Activated CD4-positive, alpha-beta T cell treated with anti-CD3 and anti-CD28 coated beads, Interleukin-2, amount 50 U/mL, for 4 hours (primary cell): ENCODE results near the gene OSTF1.

Source experiments
- DNase-seq, 2 experiments: peaks; one replicate each; pipeline ENCODE4 v3.0.0-alpha.2; 2020

OSTF1 gene

GRCh38 chr9:75128535-75128934 is 40.2 kb downstream of the OSTF1 start:
- no peak for DNase-seq

GRCh38 chr9:75130172-75130571 is 41.9 kb downstream of the OSTF1 start:
- DNase-seq: no peak

GRCh38 chr9:75130621-75131230 is 42.4 kb downstream of the OSTF1 start:
- no peak for DNase-seq

DNA sequence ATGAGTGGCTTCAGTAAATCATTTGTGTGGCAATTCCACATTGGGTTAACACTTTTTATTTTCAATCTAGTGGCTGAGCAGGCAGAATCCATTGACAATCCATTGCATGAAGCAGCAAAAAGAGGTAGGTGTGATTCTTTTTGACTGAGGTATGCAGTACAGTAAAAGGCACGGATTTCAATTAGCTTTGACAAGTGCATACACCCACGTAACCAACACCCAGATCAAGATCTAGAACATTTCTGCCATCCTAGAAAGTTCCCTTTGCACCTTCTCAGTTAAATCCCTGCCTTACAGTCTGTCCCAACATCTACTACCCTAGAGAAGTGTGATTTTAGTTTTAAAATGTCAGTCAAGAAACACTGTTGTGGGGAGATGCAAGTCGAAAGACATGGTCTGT is 43.4 kb downstream of the OSTF1 start:
- DNase-seq: no peak

GRCh38 chr9:75132244-75132643 is 43.9 kb downstream of the OSTF1 start:
- DNase-seq: no peak

DNA sequence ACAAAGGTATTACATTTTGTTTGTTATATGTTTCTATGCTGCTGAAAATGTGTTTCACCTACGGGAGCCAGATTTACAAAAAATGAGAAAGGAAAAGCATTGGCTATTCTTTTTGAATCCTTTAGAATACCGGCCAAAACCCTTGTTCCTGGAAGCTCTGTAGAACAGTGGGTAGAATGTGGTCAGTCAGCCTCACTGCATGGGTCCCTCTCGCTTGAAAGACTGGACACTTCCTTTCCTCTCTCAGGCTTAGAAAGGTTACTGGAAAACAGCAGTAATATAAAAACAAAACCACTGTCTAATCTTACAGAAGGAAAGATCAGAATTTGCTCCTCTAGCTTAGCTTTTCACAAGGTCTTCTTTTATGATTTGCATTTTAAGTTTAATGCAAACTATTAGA is 45.1 kb downstream of the OSTF1 start:
- DNase-seq: no peak

GRCh38 chr9:75134495-75134894 is 46.2 kb downstream of the OSTF1 start:
- no peak for DNase-seq

GRCh38 chr9:75138260-75139040 is 50.1 kb downstream of the OSTF1 start:
- no peak for DNase-seq

- DNase-seq: no peak
These were observed 50.9 kb downstream of the OSTF1 start for GRCh38 chr9:75139201-75139600.

- no peak for DNase-seq
These were observed 51.9 kb downstream of the OSTF1 start for GRCh38 chr9:75140261-75140660.

- DNase-seq: no peak
These were observed 53.9 kb downstream of the OSTF1 start for GRCh38 chr9:75142202-75142601.

GRCh38 chr9:75146229-75146628 is 57.9 kb downstream of the OSTF1 start:
- no peak for DNase-seq

DNA sequence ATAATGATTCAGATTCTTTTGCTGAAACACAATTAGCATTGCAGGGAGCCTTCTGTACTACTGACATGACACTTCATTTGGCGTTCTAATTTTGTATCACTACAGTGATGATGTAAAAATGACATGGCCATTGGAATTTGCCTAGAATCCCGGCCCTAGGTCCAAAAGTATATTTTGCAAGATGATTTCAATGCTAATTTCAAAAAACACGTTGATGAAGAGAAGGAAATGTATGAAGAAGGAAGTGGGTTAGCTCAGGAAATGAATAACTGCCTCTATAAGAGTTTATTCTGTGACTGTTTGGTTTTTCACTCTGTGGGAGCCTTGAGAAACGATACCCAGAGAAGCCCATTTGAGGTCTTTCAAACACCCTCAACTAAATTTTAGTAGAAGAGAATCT is 59.3 kb downstream of the OSTF1 start:
- DNase-seq: no peak

- no peak for DNase-seq
These were observed 60.2 kb downstream of the OSTF1 start for GRCh38 chr9:75148561-75148960.

- DNase-seq: no peak
These were observed 61.5 kb downstream of the OSTF1 start for GRCh38 chr9:75149841-75150241.

DNA sequence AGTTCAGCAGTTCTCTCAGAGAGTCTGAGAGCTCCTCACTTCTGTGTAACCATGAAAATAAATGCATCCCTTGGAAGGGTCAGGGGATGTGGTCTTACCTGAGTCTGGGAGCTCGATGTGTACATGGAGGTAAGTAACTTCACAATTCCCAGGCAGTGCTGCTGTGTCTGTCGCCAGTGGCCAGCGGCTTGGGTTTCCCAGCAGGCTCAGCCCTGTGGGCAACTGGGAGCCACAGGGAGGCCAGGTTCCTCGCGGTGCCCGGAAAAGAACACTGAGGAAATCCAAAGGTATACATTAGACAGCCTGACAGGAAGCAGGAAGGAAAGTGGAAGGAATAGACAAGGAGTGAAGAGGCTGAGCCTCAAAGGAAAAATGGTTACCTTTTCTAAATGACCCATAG is 62.2 kb downstream of the OSTF1 start:
- no peak for DNase-seq

DNA sequence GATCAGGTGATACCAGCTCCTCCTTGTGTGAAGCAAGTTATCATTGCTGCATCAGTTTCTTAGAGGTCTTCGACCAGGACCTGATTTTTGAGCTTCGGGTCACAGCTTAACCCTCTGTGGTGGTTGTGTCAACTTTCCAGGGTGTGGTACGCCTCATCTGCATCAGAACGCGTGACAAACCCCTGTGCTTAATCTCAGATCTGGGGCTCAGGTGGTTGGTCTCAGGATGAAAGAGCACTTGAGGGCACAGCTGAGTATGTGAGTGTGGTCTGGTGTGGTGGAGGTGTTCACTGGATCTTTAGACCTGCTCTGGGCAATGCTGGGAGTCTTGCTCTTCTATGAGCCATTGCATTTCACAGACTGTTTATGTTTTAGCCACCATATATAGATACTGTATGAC is 64.1 kb downstream of the OSTF1 start:
- DNase-seq: peak; percentile 12 to 20

- DNase-seq: no peak
These were observed 68.5 kb downstream of the OSTF1 start for GRCh38 chr9:75156858-75157257.

DNA sequence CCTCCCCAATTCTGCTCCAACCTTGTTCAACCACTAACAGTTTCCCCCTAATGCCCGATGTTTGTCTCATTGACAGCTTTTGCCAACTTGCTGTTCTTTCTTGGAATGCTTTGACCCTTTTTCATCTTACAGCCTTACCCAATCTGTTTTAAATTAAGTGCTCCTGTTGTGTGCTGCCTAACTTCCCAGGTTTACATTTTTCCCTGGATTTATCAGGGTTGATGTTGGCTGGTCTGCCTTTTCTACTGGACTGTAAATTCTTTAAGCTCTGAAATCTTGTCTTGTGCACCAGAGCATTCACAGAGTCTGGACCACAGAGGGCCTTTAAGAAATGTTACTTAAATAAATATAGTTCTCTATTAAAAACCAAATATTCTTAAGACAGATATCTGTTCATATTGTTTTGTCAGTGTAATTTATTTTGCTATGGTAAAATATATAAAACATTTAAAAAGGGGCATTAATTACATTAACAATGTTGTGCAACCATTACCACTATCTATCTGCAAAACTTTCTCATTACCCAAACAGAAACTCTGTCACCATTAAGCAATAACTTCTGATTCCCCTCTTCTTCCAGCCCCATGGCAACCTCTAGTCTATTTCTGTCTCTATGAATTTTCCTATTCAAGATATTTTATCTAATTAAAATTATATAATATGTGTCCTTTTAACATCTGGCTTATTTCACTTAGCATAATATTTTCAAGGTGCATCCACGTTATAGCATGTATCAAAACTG is 73.0 kb downstream of the OSTF1 start:
- DNase-seq: no peak

- no peak for DNase-seq
These were observed 75.5 kb downstream of the OSTF1 start for GRCh38 chr9:75163764-75164163.

DNA sequence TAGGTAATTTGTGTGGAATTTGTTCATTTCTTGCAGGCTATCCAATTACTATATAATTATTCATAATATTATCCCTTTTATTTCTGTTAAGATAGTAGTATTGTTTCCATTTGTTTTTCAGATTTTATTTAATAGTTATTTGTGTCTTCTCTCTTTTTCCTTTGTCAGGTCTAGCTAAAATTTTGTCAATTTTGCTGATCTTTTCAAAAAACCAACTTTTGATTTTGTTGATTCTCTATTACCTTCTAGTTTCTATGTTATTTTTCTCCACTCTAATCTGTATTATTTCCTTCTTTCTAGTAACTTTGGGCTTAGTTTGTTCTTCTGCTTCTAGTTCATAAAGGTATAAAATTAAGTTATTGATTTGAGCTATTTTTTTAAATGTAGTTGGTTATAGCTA is 76.3 kb downstream of the OSTF1 start:
- no peak for DNase-seq

DNA sequence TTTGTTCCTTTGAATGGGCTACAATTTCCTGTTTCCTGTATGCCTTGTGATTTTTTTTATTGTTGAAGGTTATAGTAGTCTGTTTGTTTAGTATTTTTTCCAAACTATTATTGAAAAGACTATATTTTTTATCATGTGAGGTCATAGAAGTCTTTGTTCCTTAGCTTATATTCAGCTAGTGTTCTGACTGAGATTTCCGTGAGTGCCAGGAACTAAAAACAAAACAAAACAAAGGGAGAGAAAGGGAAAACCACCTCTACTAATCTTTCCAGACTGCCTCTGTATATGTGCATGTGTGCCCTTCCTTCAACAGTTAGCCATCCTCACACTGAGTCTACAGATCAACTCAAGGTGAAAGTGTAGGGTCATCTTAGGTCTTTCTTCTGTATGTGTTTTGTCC is 79.0 kb downstream of the OSTF1 start:
- no peak for DNase-seq

- no peak for DNase-seq
These were observed 80.2 kb downstream of the OSTF1 start for GRCh38 chr9:75168270-75169178.
